GM18511 (cell line): Measurements from ENCODE around the gene ETF1.

Source experiments
- ATAC-seq: cut with Tn5 transposase; IDR thresholded peaks from one replicate; pipeline ENCODE4 v1.9.1; 2021; ENCODE audit warnings: mild to moderate bottlenecking, moderate library complexity; ENCODE audit not compliant: unreplicated experiment

Gene ETF1

DNA sequence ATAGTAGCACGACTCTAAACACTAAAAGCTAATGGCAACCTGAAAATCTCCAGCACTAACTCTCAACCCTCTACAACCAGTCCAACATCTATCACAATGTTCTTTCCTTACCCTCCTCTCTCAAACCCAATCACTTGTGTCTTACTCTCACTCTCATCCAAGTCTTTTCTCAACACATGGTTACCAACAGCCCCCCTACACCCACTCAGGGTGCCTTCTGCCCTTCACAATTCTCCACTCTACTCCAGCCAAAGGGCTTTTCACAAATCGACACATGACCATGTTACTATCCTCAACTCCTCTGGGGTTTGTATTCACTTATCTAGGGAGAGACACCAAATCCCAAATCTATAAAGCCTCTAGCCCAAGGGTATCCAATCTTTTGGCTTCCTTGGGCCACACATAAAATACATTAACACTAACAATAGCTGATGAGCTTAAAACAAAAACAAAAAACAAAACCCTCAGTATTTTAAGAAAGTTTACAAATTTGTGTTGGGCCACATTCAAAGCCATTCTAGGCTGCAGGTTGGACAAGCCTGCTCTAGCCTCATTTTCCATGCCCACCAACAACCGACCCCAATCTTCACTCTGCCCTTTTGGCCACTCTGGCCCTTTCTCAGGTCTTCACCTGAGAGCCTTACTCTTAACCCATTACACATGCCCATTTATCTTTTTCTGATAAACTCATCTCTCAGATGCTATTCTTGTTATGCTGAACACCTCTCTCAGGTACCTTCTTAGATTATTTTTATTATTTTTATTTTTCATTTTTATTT, 20.5 kb upstream of the ETF1 start:
- ATAC-seq: no peak

DNA sequence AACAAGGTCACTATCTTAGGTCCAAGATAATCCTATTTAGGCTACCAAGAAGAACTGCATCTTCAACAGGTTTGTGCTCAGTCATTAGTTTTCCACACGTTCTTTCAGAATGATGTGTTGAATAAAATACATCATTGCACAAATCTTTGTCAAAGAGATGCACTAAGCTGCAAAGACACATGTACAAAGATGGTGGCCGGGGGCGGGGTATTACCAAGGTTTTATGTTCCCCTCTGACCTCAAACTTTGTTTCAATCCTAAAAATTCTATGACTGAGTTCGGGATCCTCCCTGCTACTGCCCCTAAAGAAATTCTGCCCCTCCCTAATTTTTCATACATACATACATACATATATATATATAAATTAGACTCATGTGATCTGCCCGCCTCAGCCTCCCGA, 17.9 kb upstream of the ETF1 start:
- no peak for ATAC-seq

DNA sequence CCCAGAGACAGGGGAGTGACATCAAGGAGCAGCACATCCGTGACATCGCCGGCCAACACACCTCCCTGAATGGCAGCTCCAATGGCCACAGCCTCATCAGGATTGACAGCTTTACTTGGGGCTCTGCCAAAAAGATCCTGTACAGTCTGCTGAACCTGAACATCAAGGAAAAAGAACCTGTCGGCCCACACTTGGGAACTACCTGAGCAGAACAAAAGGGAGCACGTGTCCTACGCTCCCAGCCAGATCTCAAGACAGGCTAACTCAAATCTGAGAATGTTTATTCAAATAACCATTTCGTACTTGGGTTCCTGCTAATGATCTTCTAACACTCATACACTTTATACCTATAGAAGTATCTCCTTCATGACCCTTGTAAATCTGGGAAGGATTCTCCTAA, 16.9 kb upstream of the ETF1 start:
- ATAC-seq: no peak

DNA sequence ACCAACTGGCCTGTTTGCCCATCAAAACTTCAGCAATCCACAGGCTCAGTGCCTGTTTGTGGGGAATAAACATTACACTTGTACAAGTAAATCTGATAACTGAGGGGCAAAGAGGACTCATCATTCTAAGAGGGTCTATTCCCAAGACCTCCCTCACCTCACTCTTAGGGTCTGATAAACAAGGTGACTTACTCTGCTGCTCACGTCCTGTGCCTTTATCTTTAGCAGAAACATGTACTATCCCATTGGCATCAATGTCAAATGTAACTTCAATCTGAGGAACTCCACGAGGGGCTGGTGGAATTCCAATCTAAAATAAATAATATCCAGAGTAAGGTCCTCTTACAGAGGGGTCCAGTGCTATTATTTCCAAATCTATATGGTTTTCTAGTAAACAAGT, 14.6 kb upstream of the ETF1 start:
- ATAC-seq: no peak

DNA sequence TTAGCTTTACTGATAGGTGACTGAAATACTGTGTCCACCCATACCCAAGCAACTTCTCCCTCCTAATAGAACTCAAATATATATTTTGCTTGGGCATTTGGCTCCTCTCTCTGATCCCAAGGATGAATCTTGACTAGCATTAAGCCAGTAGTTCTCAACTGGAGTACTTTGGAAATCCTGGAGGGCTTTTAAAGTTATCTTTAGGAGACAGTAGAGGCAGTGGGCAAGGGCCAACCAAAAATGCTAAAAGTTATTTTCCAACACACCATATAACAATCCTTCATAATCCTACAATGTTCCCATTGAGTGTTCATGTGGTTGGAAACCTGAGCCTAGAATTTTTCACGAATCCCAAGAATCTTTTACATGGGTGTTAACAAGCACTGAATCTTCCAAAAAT, 11.1 kb upstream of the ETF1 start:
- no peak for ATAC-seq

DNA sequence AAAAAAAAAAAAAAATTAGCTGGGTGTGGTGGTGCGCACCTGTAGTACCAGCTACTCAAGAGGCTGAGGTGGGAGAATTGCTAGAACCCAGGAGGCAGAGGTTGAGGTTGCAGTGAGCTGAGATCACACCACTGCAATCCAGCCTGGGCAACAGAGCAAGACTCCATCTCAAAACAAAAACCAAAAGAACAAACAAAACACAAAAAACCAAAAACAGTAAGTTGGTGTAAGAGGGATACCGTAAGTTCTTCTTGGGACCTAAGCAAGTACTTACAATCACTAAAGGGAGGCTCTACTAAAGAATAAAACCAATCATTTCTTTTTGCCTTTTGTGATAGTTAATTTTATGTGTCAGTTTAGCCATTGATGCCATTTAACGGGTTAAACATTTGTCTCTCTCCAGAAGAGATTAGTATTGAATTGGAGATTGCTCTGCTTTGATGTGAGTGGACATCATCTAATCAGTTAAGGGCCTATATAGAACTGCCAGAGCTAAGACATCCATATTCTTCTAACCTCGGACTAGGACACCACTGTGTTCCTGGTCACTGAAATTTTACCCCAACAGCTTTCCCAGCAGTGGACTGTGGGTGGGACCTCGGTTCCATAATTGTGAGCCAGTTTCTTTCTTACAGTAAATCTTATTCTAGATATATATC, 10.5 kb upstream of the ETF1 start:
- no peak for ATAC-seq

DNA sequence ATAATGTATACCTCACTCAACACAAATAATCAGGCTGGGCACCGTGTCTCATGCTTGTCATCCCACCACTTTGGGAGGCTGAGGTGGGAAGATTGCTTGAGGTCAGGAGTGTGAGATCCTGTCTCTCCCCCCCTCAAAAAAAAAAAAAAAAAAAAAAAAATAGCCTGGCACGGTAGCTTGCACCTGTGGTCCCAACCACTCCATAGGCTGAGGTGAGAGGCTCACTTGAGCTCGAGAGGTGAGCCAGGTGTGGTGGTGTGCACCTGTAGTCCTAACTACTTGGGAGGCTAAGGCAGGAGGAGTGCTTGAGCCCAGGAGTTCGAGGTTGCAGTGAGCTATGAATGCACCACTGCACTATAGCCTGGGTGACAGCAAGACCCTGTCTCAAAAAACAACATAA, 9.6 kb upstream of the ETF1 start:
- no peak for ATAC-seq

DNA sequence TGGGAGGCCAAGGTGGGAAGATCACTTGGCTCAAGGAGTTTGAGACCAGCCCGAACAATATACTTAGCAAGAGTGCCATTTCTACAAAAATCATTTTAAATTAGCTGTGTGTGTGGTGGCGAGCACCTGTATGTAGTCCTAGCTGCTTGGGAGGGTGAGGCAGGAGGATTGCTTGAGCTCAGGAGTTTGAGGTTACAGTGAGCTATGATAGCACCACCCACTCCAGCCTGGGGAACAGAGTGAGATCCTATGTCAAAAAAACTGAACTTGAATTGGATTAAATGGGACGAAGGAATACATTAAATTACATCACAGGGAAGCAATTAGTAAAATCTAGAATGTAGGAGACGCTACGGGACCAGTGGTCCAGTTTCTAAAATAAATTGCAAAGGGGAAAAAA, 6.4 kb upstream of the ETF1 start:
- ATAC-seq: no peak

DNA sequence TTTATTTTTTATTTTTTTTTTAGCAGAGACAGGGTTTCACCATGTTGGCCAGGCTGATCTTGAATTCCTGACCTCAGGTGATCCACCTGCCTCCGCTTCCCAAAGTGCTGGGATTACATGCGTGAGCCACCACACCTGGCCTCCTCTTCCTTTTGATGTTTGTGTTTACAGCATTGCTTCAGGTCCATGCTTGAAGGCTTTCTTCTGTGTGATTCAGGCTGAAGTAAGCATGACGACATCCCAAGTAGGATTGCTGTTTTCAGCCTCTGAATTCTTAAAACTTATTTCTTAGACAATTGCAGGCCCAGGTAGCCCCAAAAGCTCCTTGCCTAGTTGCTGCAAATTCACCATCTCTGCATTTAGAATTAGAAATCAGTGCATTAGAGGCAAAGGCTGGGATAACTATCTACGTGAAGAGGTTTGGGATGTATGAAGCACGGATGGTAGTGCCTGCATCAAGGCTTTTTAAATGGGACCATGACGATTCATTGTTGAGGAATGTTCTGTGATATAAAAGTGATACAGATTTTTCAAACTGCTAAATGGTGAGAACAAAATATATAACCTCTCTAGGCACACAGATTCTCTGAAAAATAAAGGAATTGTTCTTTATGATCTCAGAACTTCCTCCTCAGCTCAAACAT, 3.0 kb upstream of the ETF1 start:
- no peak for ATAC-seq

DNA sequence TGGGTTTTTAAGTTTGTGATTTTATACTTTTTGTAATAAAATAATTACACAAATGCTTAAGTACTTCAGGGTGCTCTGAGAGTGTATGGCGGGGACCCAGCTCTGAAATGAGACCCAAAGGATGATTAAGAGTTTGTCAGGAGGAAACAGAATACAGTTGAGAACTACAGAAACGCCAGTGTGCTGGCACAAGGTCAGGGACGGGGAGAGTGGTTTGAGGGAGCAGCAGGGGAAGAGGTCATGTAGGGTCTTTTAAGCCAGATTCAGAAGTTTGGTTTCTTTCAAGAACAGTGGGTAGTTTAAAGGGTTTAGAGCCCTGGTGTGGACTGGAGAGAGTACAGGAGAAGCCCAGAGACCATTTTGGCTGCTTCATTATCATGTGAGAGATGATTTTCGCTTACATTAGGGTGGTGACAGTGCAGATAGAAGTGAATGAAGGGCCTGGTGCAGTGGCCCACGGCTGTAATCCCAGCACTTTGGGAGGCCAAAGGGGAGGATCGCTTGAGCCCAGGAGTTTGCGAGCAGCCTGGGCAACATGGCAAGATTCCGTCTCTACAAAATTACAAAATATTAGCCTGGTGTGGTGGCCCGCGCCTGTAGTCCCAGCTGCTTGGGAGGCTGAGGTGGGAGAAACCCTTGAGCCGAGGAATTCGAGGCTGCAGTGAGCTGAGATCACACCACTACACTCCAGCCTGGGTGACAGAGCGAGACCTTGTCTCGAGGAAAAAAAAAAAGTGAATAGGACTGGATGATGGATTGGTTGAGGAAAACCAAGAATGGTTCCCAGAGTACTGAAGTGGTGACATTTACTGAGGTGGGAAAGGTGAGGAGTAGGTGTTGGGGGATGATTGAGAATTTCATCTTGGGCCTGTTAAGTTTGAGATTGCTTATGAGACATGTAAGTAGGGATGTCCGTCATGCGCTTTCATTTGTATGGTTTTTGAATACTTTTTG, 1.4 kb upstream of the ETF1 start:
- no peak for ATAC-seq

DNA sequence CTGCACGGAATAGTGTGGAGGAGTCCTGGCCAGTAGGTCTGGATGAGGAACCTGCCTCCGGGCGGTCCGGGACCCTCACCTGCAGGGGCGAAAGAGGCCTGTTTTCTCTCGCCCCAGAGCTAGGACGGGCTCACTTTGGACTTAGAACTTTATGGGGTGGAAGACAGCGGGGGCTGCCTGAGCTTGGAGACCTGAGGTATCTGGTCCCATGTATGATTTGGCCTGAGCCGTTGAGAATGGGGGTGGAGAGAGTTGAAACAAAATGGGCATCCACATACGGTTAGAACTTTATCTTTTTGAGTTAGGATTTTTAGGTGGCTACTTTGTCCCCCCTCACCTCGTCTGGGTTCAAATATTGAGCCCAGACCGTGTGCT, 681 bp upstream of the ETF1 start:
- ATAC-seq: peak; percentile 54

DNA sequence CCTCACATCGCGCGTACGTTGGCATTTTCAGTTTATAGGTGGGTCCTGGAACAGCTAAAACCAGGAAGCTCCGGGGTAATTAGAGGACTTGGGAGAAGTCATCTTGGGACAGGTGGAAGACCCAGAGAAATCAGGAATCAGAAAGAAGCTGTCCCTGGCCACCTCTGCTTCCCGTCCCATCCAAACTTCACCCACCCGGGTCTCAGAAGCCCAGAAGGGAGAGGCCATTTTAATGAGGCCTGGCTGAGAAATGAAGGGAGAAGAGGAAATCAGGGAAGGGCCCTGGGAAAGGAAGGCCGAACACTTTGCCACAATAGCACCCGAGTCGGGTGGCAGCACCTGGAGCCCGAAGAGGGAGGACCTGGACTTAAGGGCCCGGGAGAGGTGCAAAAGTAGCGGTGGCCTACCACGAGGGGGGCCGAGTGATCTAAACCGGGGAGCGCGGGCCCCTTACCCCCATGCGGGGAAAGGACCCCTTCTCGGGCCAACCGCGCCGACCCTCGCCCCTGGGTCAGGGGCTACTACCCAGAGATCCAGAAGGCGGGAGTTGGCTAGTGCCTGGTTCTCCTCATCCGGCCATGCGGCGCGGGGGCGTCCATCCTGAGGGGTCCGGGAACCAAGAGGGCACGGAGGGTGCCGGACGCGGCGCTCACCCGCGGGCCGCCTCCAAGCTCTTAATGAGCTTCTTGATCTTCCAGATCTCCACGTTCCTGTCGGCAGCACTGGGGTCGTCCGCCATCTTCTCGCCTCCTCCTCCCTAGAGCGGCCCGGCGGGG, 668 bp downstream of the ETF1 start:
- ATAC-seq: no peak

DNA sequence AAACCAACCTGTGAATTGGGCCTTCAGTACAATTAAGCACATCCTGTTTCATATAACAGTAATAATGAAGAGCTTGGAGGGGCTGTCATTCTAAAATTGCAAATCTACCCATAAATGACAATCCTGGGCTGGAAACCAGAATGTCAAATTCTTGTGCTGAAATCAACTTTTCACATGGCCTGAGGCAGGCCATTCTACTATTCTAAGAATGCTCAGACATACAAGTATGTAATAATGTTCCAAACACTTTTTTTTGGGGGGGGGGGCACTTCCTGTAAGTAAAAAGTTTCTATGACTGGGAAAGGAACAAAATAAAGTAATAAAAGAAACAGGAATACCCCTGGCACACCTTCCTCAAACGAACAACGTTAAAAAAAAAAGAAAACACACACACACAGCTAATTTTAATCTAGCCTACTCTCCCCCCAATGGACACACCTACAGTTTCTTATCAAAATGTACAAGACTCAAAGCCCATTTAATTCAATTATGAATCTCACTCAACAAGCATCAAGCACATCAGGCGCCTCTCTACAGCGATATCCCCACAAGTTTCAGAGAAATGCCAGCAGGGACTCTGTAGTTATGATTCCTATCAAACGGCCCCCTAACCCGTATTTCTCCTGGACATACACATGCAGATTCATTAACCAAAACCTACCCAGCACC, 1.4 kb downstream of the ETF1 start:
- no peak for ATAC-seq

DNA sequence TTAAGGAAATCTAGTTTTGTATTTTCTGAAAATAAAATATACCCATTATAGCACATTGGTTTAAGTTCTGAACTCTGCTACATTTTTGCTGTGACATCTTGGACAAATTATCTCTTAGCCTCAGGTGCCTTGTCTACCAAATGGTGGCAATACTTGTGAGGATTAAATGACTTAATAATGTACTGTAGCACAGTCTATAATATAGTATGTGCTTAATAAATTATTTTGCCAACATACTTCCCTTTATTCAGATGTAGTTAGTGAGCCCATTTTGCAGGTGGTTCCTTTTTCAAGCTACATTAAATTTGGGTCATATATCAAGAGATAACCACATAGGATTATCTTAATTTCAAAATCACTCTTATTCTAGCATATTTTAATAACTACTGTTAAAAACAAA, 3.2 kb downstream of the ETF1 start:
- ATAC-seq: no peak

DNA sequence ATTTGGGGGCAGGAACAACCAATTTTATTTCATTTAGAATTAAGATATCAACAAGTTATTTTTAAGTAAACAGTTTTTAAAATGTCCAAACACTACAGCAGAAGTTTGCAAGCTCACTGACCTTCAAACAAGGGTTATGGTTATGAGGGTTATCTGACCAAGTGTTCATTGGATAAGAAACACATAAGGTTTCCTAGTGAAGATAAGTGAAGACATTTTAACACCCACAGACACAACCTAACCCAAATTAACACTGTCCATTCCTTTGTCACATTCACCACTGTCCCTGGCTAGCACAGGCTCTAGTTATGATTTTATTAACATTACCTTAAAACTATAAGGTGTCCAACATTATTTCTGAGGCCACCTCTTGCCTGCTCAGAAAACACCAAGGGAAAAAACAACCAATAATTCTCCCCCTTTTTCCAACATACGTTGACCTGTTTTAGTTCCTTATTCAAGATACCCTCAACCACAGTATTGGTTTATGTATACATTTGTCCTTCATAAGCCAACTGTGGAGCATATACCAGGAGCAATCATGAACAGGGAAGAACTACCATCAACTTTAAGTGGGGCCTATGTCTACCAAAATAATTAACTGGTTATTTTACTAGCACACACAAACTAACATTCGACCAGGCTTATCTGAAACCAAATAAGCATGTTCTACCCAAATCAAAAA, 4.0 kb downstream of the ETF1 start:
- ATAC-seq: no peak

DNA sequence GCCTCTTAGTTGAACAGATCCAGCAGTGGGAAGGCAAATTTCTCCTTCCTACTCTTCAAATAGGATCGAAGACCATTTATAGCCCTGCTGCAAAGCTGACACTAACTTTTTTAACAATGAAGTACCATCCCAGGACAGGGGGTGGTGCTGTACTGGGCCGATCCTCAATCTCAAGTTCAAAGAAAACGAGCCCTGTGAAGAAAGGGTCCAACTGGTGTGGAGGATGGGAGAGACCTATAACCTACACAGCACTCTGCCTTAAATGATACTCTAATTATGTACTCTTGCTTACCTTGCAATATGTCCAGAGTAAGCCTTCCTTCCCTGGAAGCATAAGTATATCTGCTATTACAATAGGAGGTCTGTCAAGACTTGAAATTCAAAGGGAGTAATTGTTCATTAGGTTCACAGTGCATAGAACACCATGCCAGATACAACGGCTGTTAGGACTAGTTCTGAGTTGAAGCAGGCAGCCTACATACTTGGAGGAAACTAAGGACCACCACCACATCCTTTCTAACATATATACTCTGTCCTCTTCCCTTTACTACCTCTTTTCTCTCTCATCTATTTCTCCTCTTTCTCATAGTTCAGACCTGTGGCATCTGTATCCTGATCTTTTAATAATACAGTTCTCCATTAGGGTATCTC, 6.2 kb downstream of the ETF1 start:
- ATAC-seq: no peak

DNA sequence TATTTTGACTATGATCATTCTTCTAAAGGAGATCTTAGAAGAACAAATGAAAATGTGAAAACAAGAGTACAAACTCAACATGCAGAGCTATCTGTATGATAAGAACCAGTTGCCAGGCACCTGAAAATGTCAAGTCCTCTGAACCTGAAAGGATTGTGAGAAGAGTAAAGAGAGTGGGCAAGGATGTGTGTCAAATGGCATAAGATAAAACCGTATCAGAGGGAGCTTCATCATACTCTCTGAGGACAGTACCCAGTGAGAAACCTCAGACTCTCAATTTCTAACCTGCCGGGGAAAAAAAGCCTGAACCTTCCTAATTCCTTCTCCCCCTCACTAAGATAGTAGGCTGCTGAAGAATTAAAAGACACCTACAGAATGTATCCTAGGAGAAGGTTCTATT, 6.8 kb downstream of the ETF1 start:
- ATAC-seq: no peak

DNA sequence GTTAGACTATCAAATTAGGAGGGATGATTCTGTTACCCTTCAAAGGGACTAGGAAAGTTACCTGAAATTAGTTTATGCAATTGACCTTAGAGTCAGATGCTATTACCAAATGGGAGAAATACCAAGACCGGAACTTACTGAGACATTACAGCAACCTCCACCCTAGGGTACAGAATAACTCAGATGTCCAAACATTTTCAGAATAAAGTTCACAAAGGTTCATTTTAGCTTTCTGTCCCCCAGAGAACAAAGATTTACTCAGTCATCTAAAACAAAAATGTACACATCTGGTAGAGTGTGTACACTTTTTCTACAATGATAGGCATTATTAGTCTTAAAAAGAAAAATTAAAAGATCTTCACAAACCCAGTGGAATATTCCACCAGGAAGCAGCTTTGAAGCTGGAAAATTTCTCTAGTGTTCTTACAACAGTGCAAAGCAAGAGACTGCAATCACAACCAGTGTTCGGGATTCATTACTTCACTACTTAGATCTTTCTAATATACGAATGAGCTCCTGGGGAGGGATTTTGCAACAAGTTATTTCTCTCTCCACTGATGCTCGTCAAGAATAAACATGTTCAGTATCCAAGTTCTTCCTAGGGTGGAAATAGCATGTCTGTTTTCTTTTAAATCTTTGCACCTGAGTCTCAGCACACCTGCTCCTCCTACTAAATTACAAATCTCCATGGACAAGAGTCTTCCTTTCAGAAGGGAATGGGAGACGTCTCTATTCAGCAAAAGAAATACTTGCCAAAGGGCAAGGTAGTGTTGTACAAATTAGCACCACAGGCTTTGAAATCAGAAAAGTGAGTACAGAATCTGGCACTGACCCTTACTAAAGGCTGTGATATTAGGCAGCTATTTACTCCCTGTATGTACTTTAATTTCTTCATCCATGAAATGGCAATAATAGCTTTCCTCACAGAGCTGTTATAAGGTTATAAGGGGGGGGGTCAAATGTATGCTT, 8.8 kb downstream of the ETF1 start:
- no peak for ATAC-seq
